ENCODE data around the gene PRSS2.

DNA sequence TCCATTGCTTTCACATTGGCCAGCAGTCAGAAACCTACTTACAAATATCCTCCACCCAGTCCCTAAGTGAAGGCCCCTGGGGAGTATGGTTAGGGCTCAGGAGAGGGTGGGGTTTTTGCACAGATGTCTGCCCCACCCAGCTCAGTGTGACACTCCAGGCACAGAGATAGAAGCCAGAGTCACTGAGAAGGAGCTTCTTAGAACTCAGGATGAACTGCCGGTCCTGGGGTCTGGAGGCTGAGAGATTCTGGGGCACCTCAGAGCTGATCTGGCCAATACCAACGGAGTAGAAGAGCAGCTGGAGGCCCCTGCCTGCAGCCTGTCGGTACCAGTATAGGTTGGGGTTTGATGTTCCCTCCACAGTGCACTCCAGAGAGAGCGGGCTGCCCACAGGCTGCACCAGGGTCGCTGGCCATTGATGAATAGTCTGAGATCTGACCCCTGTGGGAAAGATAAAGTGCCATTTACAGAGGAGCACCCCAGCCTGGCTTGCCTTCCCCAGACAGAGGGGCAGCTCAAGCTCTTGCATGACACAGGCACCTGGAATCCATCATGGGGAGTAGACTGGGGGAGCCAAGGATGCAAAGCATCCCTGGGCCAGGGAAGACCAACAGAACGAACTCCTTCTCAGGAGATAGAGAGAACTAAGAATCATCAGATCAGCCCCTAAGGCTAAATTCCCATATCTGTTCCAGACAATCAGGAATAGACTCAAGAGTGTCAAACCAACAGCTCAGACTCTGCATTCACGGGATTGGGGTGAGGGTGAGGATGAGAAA, 41.9 kb downstream of the PRSS2 start:
- no peak for TF ChIP-seq POLR2AphosphoS5 (IDR thresholded peaks at IDR 0.05)
- TF ChIP-seq, protein P1, sequence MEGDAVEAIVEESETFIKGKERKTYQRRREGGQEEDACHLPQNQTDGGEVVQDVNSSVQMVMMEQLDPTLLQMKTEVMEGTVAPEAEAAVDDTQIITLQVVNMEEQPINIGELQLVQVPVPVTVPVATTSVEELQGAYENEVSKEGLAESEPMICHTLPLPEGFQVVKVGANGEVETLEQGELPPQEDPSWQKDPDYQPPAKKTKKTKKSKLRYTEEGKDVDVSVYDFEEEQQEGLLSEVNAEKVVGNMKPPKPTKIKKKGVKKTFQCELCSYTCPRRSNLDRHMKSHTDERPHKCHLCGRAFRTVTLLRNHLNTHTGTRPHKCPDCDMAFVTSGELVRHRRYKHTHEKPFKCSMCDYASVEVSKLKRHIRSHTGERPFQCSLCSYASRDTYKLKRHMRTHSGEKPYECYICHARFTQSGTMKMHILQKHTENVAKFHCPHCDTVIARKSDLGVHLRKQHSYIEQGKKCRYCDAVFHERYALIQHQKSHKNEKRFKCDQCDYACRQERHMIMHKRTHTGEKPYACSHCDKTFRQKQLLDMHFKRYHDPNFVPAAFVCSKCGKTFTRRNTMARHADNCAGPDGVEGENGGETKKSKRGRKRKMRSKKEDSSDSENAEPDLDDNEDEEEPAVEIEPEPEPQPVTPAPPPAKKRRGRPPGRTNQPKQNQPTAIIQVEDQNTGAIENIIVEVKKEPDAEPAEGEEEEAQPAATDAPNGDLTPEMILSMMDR (IDR thresholded peaks at IDR 0.05), result no peak
- TF ChIP-seq POLR2A (IDR thresholded peaks at IDR 0.05), result no peak
